Measurements from ENCODE around the gene CRYBA2. TPM values are rescaled to one million over a fixed set of nuclear protein-coding genes. Genes with fewer than 3 reads are reported as not detected.
A peak's percentile ranks its signal among the peaks of the same experiment; 100 is the strongest.

The CRYBA2 gene
- total RNA-seq, 1 experiment from 2014 or later: not detected

- ChIA-PET POLR2A (interaction anchor here (1.0 to 1.3 kb wide), 2 partner anchors 21 to 108 kb away, joined by 3 to 4 read pairs; no protein-coding TSS in a partner anchor), CTCF (interaction anchor here (0.6 to 3.9 kb wide), 42 partner anchors 10 to 355 kb away, joined by 3 to 23 read pairs (median 4); partner anchors contain the start of gene CFAP65)
- peaks cover 15% of the 10 kb centered on the region for H3K4me1 Mint-ChIP-seq (ENCODE audit: insufficient read depth, unreplicated experiment)
- TF ChIP-seq CTCF (IDR thresholded peaks at IDR 0.05; ENCODE audit: unreplicated experiment): peak; percentile 89
- intact Hi-C loops (cut with micrococcal nuclease): loop anchor here (5.0 kb wide), 1 partner anchor 103 kb away; no protein-coding TSS in a partner anchor
- peak; percentile 78 for DNase-seq (ENCODE audit: unreplicated experiment)
- peaks cover 90% of the 10 kb centered on the region for H3K27me3 Mint-ChIP-seq (ENCODE audit: insufficient read depth, unreplicated experiment)
- no peak overlapping the region for H3K27ac Mint-ChIP-seq (ENCODE audit: low read depth, unreplicated experiment)
- no TSS peak for BruUV-seq (replicated peaks)
- peak overlapping the region; percentile 56 for H3K4me3 Mint-ChIP-seq (ENCODE audit: unreplicated experiment)
- H3K9me3 Mint-ChIP-seq (ENCODE audit: unreplicated experiment): no peaks in the 10 kb centered on the region
- no peaks in the 10 kb centered on the region for H3K36me3 Mint-ChIP-seq (ENCODE audit: insufficient read depth, unreplicated experiment)
These were observed 13.1 kb downstream of the CRYBA2 start for GRCh38 chr2:218979846-218980734.

GRCh38 chr2:218975060-218975777 lies 18.0 kb downstream of the CRYBA2 start:
- BruUV-seq (replicated peaks): no TSS peak
- Mint-ChIP-seq H3K36me3 (ENCODE audit: insufficient read depth, unreplicated experiment) (no peaks in the 10 kb centered on the region), H3K27ac (ENCODE audit: low read depth, unreplicated experiment) (no peak overlapping the region), H3K27me3 (ENCODE audit: insufficient read depth, unreplicated experiment) (peaks cover 75% of the 10 kb centered on the region), H3K4me1 (ENCODE audit: insufficient read depth, unreplicated experiment) (peaks cover 4% of the 10 kb centered on the region), H3K4me3 (ENCODE audit: unreplicated experiment) (no peak overlapping the region), H3K9me3 (ENCODE audit: unreplicated experiment) (no peaks in the 10 kb centered on the region)
- intact Hi-C loops (cut with micrococcal nuclease): no loop called here
- CTCF ChIA-PET: interaction anchor here (0.5 to 1.5 kb wide), 7 partner anchors 9 to 465 kb away, joined by 3 to 5 read pairs (median 4); no protein-coding TSS in a partner anchor
- POLR2A ChIA-PET: no interaction called here
- DNase-seq (ENCODE audit: unreplicated experiment): no peak
- TF ChIP-seq CTCF (IDR thresholded peaks at IDR 0.05; ENCODE audit: unreplicated experiment): no peak

GRCh38 chr2:218970894-218971293 lies 22.3 kb downstream of the CRYBA2 start:
- BruUV-seq (replicated peaks): no TSS peak
- Mint-ChIP-seq H3K9me3 (ENCODE audit: unreplicated experiment) (no peaks in the 10 kb centered on the region), H3K27ac (ENCODE audit: low read depth, unreplicated experiment) (no peak overlapping the region), H3K27me3 (ENCODE audit: insufficient read depth, unreplicated experiment) (peaks cover 79% of the 10 kb centered on the region), H3K4me1 (ENCODE audit: insufficient read depth, unreplicated experiment) (no peaks in the 10 kb centered on the region), H3K4me3 (ENCODE audit: unreplicated experiment) (no peak overlapping the region), H3K36me3 (ENCODE audit: insufficient read depth, unreplicated experiment) (no peaks in the 10 kb centered on the region)
- intact Hi-C loops (cut with micrococcal nuclease): no loop called here
- ChIA-PET CTCF (no interaction called here), POLR2A (no interaction called here)
- DNase-seq (ENCODE audit: unreplicated experiment): no peak
- TF ChIP-seq CTCF (IDR thresholded peaks at IDR 0.05; ENCODE audit: unreplicated experiment): no peak
